BJ (cell line): ENCODE data around the gene OIT3. TPM values are rescaled to one million over a fixed set of nuclear protein-coding genes. Genes with fewer than 3 reads are reported as not detected.

Experiments
- CTCF ChIA-PET: fragments of 350-600 bp; formaldehyde crosslinking; extraction: SDS; loops from one replicate; lab custom pipeline; 2021; ENCODE audit warnings: antibody characterized with exemption, inconsistent platforms; lab: Yijun Ruan, JAX
- POLR2A ChIA-PET: fragments of 300-600 bp; sonication (Branson Sonifier 250); formaldehyde crosslinking; extraction: SDS; loops from one replicate; lab custom pipeline; 2021; ENCODE audit warnings: antibody characterized with exemption; lab: Charles Lee
- DNase-seq: peaks from one replicate; pipeline ENCODE4 v3.0.0-alpha.2; 2011; ENCODE audit warnings: low read depth
- H3K27me3 ChIP-seq: 2 replicates; pipeline ENCODE4 v1.6.0; 2011; ENCODE audit warnings: low read length; ENCODE audit not compliant: control insufficient read depth, insufficient read depth
- H3K36me3 ChIP-seq: 2 replicates; pipeline ENCODE4 v1.5.1; 2011; ENCODE audit warnings: low read length; ENCODE audit not compliant: control insufficient read depth, insufficient read depth
- H3K4me3 ChIP-seq: 2 replicates; pipeline ENCODE4 v1.5.1; 2011; ENCODE audit warnings: low read depth, mild to moderate bottlenecking, control low read depth, low read length
- CTCF ChIP-seq: IDR thresholded peaks from 2 replicates; pipeline ENCODE4 v1.5.1; 2011; ENCODE audit warnings: low read depth, mild to moderate bottlenecking, control low read depth, inconsistent platforms, low read length, moderate library complexity; ENCODE audit not compliant: insufficient read depth
- polyA plus RNA-seq: library from polyadenylated mRNA; depleted of rRNA; stranded (reverse); fragments of >200 nt; gene quantifications from 2 replicates; pipeline ENCODE4 v1.2.3, GENCODE V29; 2011

The OIT3 gene
- polyA plus RNA-seq, 1 experiment, result not detected

DNA sequence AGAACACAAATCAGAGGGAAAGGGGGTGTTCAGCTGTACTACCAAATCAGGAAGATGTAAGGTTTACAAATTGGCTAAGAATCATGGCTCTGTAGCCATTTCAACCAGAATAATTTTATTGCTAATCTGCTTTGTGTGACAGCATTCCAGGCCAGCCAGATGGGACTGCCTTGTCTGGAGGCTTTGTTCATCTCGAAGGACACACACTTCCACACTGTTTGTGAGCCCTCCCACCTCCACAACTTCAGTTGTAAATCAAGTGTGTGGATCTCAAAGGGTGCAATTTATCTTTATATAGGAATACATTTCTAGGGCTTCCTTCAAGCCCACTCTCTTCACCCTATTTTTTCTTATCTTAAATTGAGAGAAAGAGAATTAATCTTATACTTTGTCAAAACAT, 6.9 kb upstream of the OIT3 start:
- no peak for TF ChIP-seq CTCF
- no peak overlapping the region for H3K4me3 ChIP-seq
- no peaks in the 10 kb centered on the region for H3K36me3 ChIP-seq
- DNase-seq, result no peak
- POLR2A ChIA-PET, result no interaction called here
- CTCF ChIA-PET, result no interaction called here
- no peaks in the 10 kb centered on the region for H3K27me3 ChIP-seq

DNA sequence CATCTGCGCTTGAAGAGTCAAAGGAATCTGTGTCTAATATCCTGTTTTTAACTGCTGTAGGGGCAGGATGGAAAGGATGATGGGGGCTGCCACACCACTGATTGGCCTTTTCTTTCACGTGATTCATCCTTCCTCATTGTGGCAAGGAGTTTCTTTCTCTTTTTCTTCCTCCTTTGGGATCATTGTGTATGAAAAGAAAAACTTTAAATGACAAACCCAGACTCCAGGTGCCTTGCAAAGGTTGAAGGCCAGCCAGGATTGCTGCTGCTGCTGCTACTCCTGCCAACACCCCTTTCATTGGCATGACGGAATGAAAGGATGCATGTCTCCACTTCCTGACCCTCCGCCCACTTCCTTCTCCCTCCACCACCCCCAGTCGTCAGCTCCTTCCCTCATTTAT, 6.5 kb upstream of the OIT3 start:
- Histone ChIP-seq H3K4me3 (no peak overlapping the region), H3K27me3 (no peaks in the 10 kb centered on the region), H3K36me3 (no peaks in the 10 kb centered on the region)
- POLR2A ChIA-PET, result no interaction called here
- DNase-seq, result no peak
- CTCF ChIA-PET, result no interaction called here
- TF ChIP-seq CTCF, result no peak

DNA sequence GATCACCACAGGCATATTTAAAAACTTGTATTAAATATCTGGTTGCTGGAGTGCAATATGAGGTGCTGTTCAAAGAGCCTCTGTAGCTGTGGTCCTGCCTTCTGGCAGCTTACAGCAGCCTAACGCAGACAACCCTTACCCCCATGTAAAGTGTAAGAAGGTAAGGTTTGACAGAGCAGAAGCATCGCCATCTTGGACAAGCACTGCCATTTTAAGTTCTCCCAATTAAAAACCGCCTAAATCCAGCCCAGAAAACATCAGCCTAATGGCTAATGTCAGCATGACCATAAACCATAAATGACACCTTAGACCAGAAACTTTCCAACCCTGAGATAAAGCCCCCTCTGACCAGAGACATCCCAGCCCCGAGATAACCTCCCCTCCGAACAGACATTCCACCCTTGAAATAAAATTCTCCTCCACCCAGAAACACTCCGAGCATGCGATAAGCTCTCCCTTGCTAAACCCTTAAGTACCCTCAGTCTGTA, 5.3 kb upstream of the OIT3 start:
- ChIA-PET CTCF (no interaction called here), POLR2A (no interaction called here)
- Histone ChIP-seq H3K4me3 (no peak overlapping the region), H3K27me3 (no peaks in the 10 kb centered on the region), H3K36me3 (no peaks in the 10 kb centered on the region)
- no peak for TF ChIP-seq CTCF
- DNase-seq, result no peak

DNA sequence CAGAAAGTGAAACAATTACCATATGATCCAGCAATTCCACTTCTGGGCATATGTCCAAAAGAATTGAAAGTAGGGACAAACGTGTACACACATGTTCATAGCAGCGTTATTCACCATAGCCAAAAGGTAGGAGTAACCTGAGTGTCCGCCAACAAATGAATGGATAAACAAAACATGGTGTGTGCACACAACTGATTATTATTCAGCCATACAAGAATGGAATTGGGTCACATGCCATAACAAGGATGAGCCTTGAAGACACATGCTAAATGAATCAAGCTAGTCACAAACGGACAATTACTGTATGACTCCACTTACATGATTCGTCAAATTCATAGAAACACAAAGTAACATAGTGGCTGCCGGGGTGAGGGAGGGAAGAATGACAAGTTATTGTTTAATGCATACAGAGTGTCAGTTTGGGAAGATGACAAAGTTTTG, 4.1 kb upstream of the OIT3 start:
- TF ChIP-seq CTCF, result no peak
- POLR2A ChIA-PET, result no interaction called here

GRCh38 chr10:72890086-72890485, 3.5 kb upstream of the OIT3 start:
- peaks cover 2% of the 10 kb centered on the region; the same call in 1 of the 2 replicates for H3K27me3 ChIP-seq
- no peak overlapping the region for H3K4me3 ChIP-seq
- CTCF ChIA-PET, result no interaction called here
- no peak for DNase-seq
- POLR2A ChIA-PET, result no interaction called here
- no peaks in the 10 kb centered on the region for H3K36me3 ChIP-seq
- TF ChIP-seq CTCF, result no peak

More for the DNA sequence above, 4.1 kb upstream of the OIT3 start:
- CTCF ChIA-PET, result no interaction called here
- no peak for DNase-seq
- no peaks in the 10 kb centered on the region for H3K36me3 ChIP-seq
- no peaks in the 10 kb centered on the region for H3K27me3 ChIP-seq
- H3K4me3 ChIP-seq, result no peak overlapping the region
